Neural progenitor cell (in vitro differentiated cells): ENCODE results near the gene GLRX. TPM values are rescaled to one million over a fixed set of nuclear protein-coding genes. Genes with fewer than 3 reads are reported as not detected.
A peak's percentile ranks its signal among the peaks of the same experiment; 100 is the strongest.
"Not testable (repeated sequence)": the region's sequence is repeated elsewhere in the genome, so short reads cannot be mapped to it uniquely, and the experiment has no call there.

Experiments
- DNase-seq: peaks from one replicate; pipeline ENCODE4 v3.0.0-alpha.2; 2016; ENCODE audit warnings: low spot score
- H2AFZ ChIP-seq: fragments of 200-600 bp; sonication (generic); replicated peaks from 2 replicates; pipeline ENCODE4 v1.6.1; 2016; ENCODE audit warnings: antibody characterized with exemption
- H3F3A ChIP-seq: fragments of 200-600 bp; sonication (generic); 2 replicates; pipeline ENCODE4 v1.6.1; 2016; ENCODE audit warnings: antibody characterized with exemption, low read depth
- H3K27ac ChIP-seq: fragments of 200-600 bp; sonication (generic); 2 replicates; pipeline ENCODE4 v1.5.1; 2016; ENCODE audit warnings: mild to moderate bottlenecking
- H3K27me3 ChIP-seq: fragments of 200-600 bp; sonication (generic); 2 replicates; pipeline ENCODE4 v1.6.1; 2016; ENCODE audit warnings: mild to moderate bottlenecking, moderate library complexity
- H3K36me3 ChIP-seq: fragments of 200-600 bp; sonication (generic); 2 replicates; pipeline ENCODE4 v1.5.1; 2016
- H3K4me1 ChIP-seq: fragments of 200-600 bp; sonication (generic); 2 replicates; pipeline ENCODE4 v1.6.1; 2016; ENCODE audit warnings: mixed run types
- H3K4me2 ChIP-seq: fragments of 200-600 bp; sonication (generic); 2 replicates; pipeline ENCODE4 v1.6.1; 2016
- H3K4me3 ChIP-seq: fragments of 200-600 bp; sonication (generic); 2 replicates; pipeline ENCODE4 v1.5.1; 2016
- H3K79me2 ChIP-seq: fragments of 200-600 bp; sonication (generic); 2 replicates; pipeline ENCODE4 v1.6.1; 2016; ENCODE audit warnings: low read depth
- H3K9ac ChIP-seq: fragments of 200-600 bp; sonication (generic); 2 replicates; pipeline ENCODE4 v1.6.1; 2016
- H3K9me3 ChIP-seq: fragments of 200-600 bp; sonication (generic); 2 replicates; pipeline ENCODE4 v1.5.1; 2016; ENCODE audit warnings: low read depth
- H4K20me1 ChIP-seq: fragments of 200-600 bp; sonication (generic); 2 replicates; pipeline ENCODE4 v1.6.1; 2016; ENCODE audit warnings: low read depth
- H3K27ac Mint-ChIP-seq: 3 replicates; pipeline ENCODE4 v1.8.0; 2021; ENCODE audit warnings: mixed read lengths
- H3K27me3 Mint-ChIP-seq: 2 replicates; pipeline ENCODE4 v1.8.0; 2022; ENCODE audit warnings: low read depth, mild to moderate bottlenecking, inconsistent platforms, moderate library complexity, mixed read lengths; ENCODE audit not compliant: insufficient read depth
- H3K36me3 Mint-ChIP-seq: 3 replicates; pipeline ENCODE4 v1.8.0; 2021; ENCODE audit warnings: mixed read lengths
- H3K4me1 Mint-ChIP-seq: 3 replicates; pipeline ENCODE4 v1.8.0; 2021; ENCODE audit warnings: mixed read lengths
- H3K4me3 Mint-ChIP-seq: 3 replicates; pipeline ENCODE4 v1.8.0; 2021; ENCODE audit warnings: mild to moderate bottlenecking, moderate library complexity, mixed read lengths
- H3K9me3 Mint-ChIP-seq: 3 replicates; pipeline ENCODE4 v1.8.0; 2020; ENCODE audit warnings: mixed read lengths
- CTCF ChIP-seq: fragments of 200-600 bp; sonication (generic); IDR thresholded peaks from 2 replicates; pipeline ENCODE4 v1.5.1; 2017; ENCODE audit warnings: antibody characterized with exemption, mild to moderate bottlenecking
- EZH2 ChIP-seq: fragments of 200-600 bp; sonication (generic); IDR thresholded peaks from 2 replicates; pipeline ENCODE4 v1.6.1; 2017; ENCODE audit warnings: antibody characterized with exemption, mild to moderate bottlenecking, moderate library complexity
- EZH2phosphoT487 ChIP-seq: fragments of 200-600 bp; sonication (generic); IDR thresholded peaks from 2 replicates; pipeline ENCODE4 v1.6.1; 2017; ENCODE audit warnings: antibody characterized with exemption
- total RNA-seq: library from RNA; depleted of rRNA; stranded (reverse); fragments of >200 nt; gene quantifications from 2 replicates; pipeline ENCODE4 v1.2.3, GENCODE V29; 2015; ENCODE audit warnings: low replicate concordance

The GLRX gene
- total RNA-seq, 1 donor from 2014 or later: 15.1 TPM

- TF ChIP-seq EZH2 (no peak), EZH2phosphoT487 (no peak), CTCF (no peak)
- Histone ChIP-seq H3K4me3 (no peak overlapping the region), H2AFZ (no peak overlapping the region), H3K4me2 (no peak overlapping the region), H3K27me3 (no peaks in the 10 kb centered on the region), H3K9ac (no peak overlapping the region), H3K4me1 (peaks cover 22% of the 10 kb centered on the region), H3F3A (peaks cover 6% of the 10 kb centered on the region), H3K9me3 (no peaks in the 10 kb centered on the region), H3K27ac (no peak overlapping the region), H4K20me1 (no peaks in the 10 kb centered on the region), H3K79me2 (no peaks in the 10 kb centered on the region), H3K36me3 (no peaks in the 10 kb centered on the region)
- peaks cover 8% of the 10 kb centered on the region for H3K9me3 Mint-ChIP-seq
- peaks cover 48% of the 10 kb centered on the region for H3K4me1 Mint-ChIP-seq
- H3K4me3 Mint-ChIP-seq: no peak overlapping the region
- peaks cover 13% of the 10 kb centered on the region for H3K27me3 Mint-ChIP-seq
- H3K36me3 Mint-ChIP-seq: no peaks in the 10 kb centered on the region
- peak; percentile 42 for DNase-seq
- no peak overlapping the region for H3K27ac Mint-ChIP-seq
Observed at GRCh38 chr5:95856501-95856981, 34.0 kb upstream of the GLRX start.

- TF ChIP-seq EZH2: no peak
- no peak for TF ChIP-seq CTCF
- no peak for TF ChIP-seq EZH2phosphoT487
- Histone ChIP-seq H3K36me3 (no peaks in the 10 kb centered on the region), H2AFZ (no peak overlapping the region), H3K4me1 (peaks cover 7% of the 10 kb centered on the region), H3K27ac (no peak overlapping the region), H3F3A (no peaks in the 10 kb centered on the region), H3K79me2 (no peaks in the 10 kb centered on the region), H4K20me1 (no peaks in the 10 kb centered on the region), H3K27me3 (no peaks in the 10 kb centered on the region), H3K9ac (no peak overlapping the region), H3K9me3 (no peaks in the 10 kb centered on the region), H3K4me2 (no peak overlapping the region), H3K4me3 (no peak overlapping the region)
- no peak overlapping the region for H3K27ac Mint-ChIP-seq
- H3K4me1 Mint-ChIP-seq: peaks cover 24% of the 10 kb centered on the region
- H3K27me3 Mint-ChIP-seq: no peaks in the 10 kb centered on the region
- H3K9me3 Mint-ChIP-seq: peaks cover 10% of the 10 kb centered on the region
- no peaks in the 10 kb centered on the region for H3K36me3 Mint-ChIP-seq
- no peak for DNase-seq
- no peak overlapping the region for H3K4me3 Mint-ChIP-seq
Observed at GRCh38 chr5:95853490-95853889, 31.0 kb upstream of the GLRX start.

GRCh38 chr5:95852567-95852966 lies 30.0 kb upstream of the GLRX start:
- Mint-ChIP-seq H3K9me3 (peaks cover 10% of the 10 kb centered on the region), H3K4me3 (no peak overlapping the region), H3K4me1 (peaks cover 17% of the 10 kb centered on the region), H3K27ac (no peak overlapping the region), H3K36me3 (no peaks in the 10 kb centered on the region), H3K27me3 (no peaks in the 10 kb centered on the region)
- Histone ChIP-seq H3K36me3 (no peaks in the 10 kb centered on the region), H3K9me3 (no peaks in the 10 kb centered on the region), H3K4me1 (peaks cover 7% of the 10 kb centered on the region), H3K9ac (no peak overlapping the region), H3K4me3 (no peak overlapping the region), H3K27ac (no peak overlapping the region), H2AFZ (no peak overlapping the region), H3K79me2 (no peaks in the 10 kb centered on the region), H4K20me1 (no peaks in the 10 kb centered on the region), H3K4me2 (no peak overlapping the region), H3K27me3 (no peaks in the 10 kb centered on the region), H3F3A (no peaks in the 10 kb centered on the region)
- no peak for DNase-seq
- no peak for TF ChIP-seq EZH2
- TF ChIP-seq EZH2phosphoT487: no peak
- no peak for TF ChIP-seq CTCF

GRCh38 chr5:95851141-95851540 lies 28.6 kb upstream of the GLRX start:
- not testable (repeated sequence) for DNase-seq, H3K4me2 ChIP-seq, H3K27me3 ChIP-seq, H3K9me3 ChIP-seq, H3K36me3 Mint-ChIP-seq, H3K4me3 Mint-ChIP-seq, H3K36me3 ChIP-seq, H3K4me1 Mint-ChIP-seq, H3K9ac ChIP-seq, H2AFZ ChIP-seq, H3K4me1 ChIP-seq, H3K27ac ChIP-seq, H3K79me2 ChIP-seq, H3K27me3 Mint-ChIP-seq, H3K27ac Mint-ChIP-seq, H4K20me1 ChIP-seq, H3K4me3 ChIP-seq, H3F3A ChIP-seq
- peaks cover 10% of the 10 kb centered on the region for H3K9me3 Mint-ChIP-seq
